ENCODE measurements around the gene ANKRD36B. TPM values are rescaled to one million over a fixed set of nuclear protein-coding genes. Genes with fewer than 3 reads are reported as not detected.
"Not testable (repeated sequence)": the region's sequence is repeated elsewhere in the genome, so short reads cannot be mapped to it uniquely, and the experiment has no call there.

The ANKRD36B gene
- total RNA-seq (1 to 10 TPM; 7.5 to 9.3 (median 8.8) TPM), polyA plus RNA-seq (4.8 TPM)
- long read RNA-seq, donor 1, partial matches to known transcripts: 2 of 2 reads
- long read RNA-seq, donor 1, other reads (novel, unspliced or antisense): 0 of 2 reads
- long read RNA-seq, donor 2, partial matches to known transcripts: 1 of 1 reads
- long read RNA-seq, donor 2, other reads (novel, unspliced or antisense): 0 of 1 reads
- long read RNA-seq, donor 3, partial matches to known transcripts: 1 of 13 reads
- long read RNA-seq, donor 3, other reads (novel, unspliced or antisense): 9 of 13 reads
- long read RNA-seq, donor 4: 0 reads

- DNase-seq (peak; percentile 74 to 86 (median 74)), ATAC-seq (peak; percentile 85)
- H3K27me3 ChIP-seq (ENCODE audit: control insufficient read depth, insufficient read depth); H3K4me1 ChIP-seq (ENCODE audit: control insufficient read depth, insufficient read depth, low read length); H3K9me3 ChIP-seq (ENCODE audit: control insufficient read depth, low read length): not testable (repeated sequence)
- Histone ChIP-seq H3K4me3 (ENCODE audit: low read length) (peak within 1 kb of the TSS; percentile 86), H3K27ac (ENCODE audit: low read length) (peak within 1 kb of the TSS; percentile 88)
- under 1% methylated on average over 45 of the region's 90 CpGs for WGBS
- intact Hi-C loops (cut with DNase I): loop anchor here (5.0 to 10.0 kb wide), 2 partner anchors 105 to 107 kb away; no protein-coding TSS in a partner anchor
Observed at GRCh38 chr2:97589598-97590510, at the start of gene ANKRD36B. TSS of gene ANKRD36B (minus strand) at chr2:97589877. CDS start at chr2:97589685, 192 bp downstream.

GRCh38 chr2:97626049-97626430 is 36.4 kb upstream of the ANKRD36B start:
- H3K4me3 ChIP-seq (ENCODE audit: low read length); ATAC-seq; H3K27ac ChIP-seq (ENCODE audit: low read length); intact Hi-C loops (cut with DNase I); DNase-seq; H3K4me1 ChIP-seq (ENCODE audit: control insufficient read depth, insufficient read depth, low read length); H3K9me3 ChIP-seq (ENCODE audit: control insufficient read depth, low read length); H3K27me3 ChIP-seq (ENCODE audit: control insufficient read depth, insufficient read depth): not testable (repeated sequence)
- WGBS: 59% methylated on average over 8 of the region's 8 CpGs

GRCh38 chr2:97625354-97626048 is 35.8 kb upstream of the ANKRD36B start:
- ATAC-seq; H3K4me3 ChIP-seq (ENCODE audit: low read length); H3K27me3 ChIP-seq (ENCODE audit: control insufficient read depth, insufficient read depth); H3K4me1 ChIP-seq (ENCODE audit: control insufficient read depth, insufficient read depth, low read length); intact Hi-C loops (cut with DNase I); H3K9me3 ChIP-seq (ENCODE audit: control insufficient read depth, low read length); DNase-seq; H3K27ac ChIP-seq (ENCODE audit: low read length): not testable (repeated sequence)
- WGBS: 34% methylated on average over 4 of the region's 8 CpGs

- H3K4me3 ChIP-seq (ENCODE audit: low read length); H3K27me3 ChIP-seq (ENCODE audit: control insufficient read depth, insufficient read depth); ATAC-seq; H3K4me1 ChIP-seq (ENCODE audit: control insufficient read depth, insufficient read depth, low read length); H3K9me3 ChIP-seq (ENCODE audit: control insufficient read depth, low read length); H3K27ac ChIP-seq (ENCODE audit: low read length); DNase-seq; intact Hi-C loops (cut with DNase I): not testable (repeated sequence)
Observed at GRCh38 chr2:97622976-97623375, 33.3 kb upstream of the ANKRD36B start.

GRCh38 chr2:97620492-97620891 is 30.8 kb upstream of the ANKRD36B start:
- H3K4me3 ChIP-seq (ENCODE audit: low read length); ATAC-seq: not testable (repeated sequence)

GRCh38 chr2:97618939-97619827 is 29.5 kb upstream of the ANKRD36B start:
- not testable (repeated sequence) for H3K4me3 ChIP-seq (ENCODE audit: low read length)

More at GRCh38 chr2:97620492-97620891, 30.8 kb upstream of the ANKRD36B start:
- DNase-seq; H3K4me1 ChIP-seq (ENCODE audit: control insufficient read depth, insufficient read depth, low read length); intact Hi-C loops (cut with DNase I); H3K27ac ChIP-seq (ENCODE audit: low read length); H3K9me3 ChIP-seq (ENCODE audit: control insufficient read depth, low read length); H3K27me3 ChIP-seq (ENCODE audit: control insufficient read depth, insufficient read depth): not testable (repeated sequence)
- 80% methylated on average over 1 of the region's 1 CpG for WGBS

GRCh38 chr2:97617911-97618310 is 28.2 kb upstream of the ANKRD36B start:
- 89% methylated on average over 6 of the region's 6 CpGs for WGBS

More at GRCh38 chr2:97618939-97619827, 29.5 kb upstream of the ANKRD36B start:
- H3K27me3 ChIP-seq (ENCODE audit: control insufficient read depth, insufficient read depth); DNase-seq; H3K4me1 ChIP-seq (ENCODE audit: control insufficient read depth, insufficient read depth, low read length); intact Hi-C loops (cut with DNase I); H3K27ac ChIP-seq (ENCODE audit: low read length); H3K9me3 ChIP-seq (ENCODE audit: control insufficient read depth, low read length): not testable (repeated sequence)
- 83% methylated on average over 6 of the region's 14 CpGs for WGBS
- peak in 1 of 2 donors; percentile 82 for ATAC-seq

GRCh38 chr2:97615746-97616145 is 26.1 kb upstream of the ANKRD36B start:
- H3K4me1 ChIP-seq (ENCODE audit: control insufficient read depth, insufficient read depth, low read length); H3K9me3 ChIP-seq (ENCODE audit: control insufficient read depth, low read length); H3K27me3 ChIP-seq (ENCODE audit: control insufficient read depth, insufficient read depth); H3K4me3 ChIP-seq (ENCODE audit: low read length); H3K27ac ChIP-seq (ENCODE audit: low read length); DNase-seq; intact Hi-C loops (cut with DNase I): not testable (repeated sequence)
- peak in 1 of 2 donors; percentile 40 for ATAC-seq
- 17% methylated on average over 1 of the region's 8 CpGs for WGBS

More at GRCh38 chr2:97617911-97618310, 28.2 kb upstream of the ANKRD36B start:
- H3K4me3 ChIP-seq (ENCODE audit: low read length): no peak overlapping the region
- no peak for DNase-seq
- ATAC-seq: no peak
- no peaks in the 10 kb centered on the region for H3K9me3 ChIP-seq (ENCODE audit: control insufficient read depth, low read length)
- intact Hi-C loops (cut with DNase I): no loop called here
- no peaks in the 10 kb centered on the region for H3K4me1 ChIP-seq (ENCODE audit: control insufficient read depth, insufficient read depth, low read length)
- no peak overlapping the region for H3K27ac ChIP-seq (ENCODE audit: low read length)
- H3K27me3 ChIP-seq (ENCODE audit: control insufficient read depth, insufficient read depth): no peaks in the 10 kb centered on the region

GRCh38 chr2:97611895-97612294 is 22.2 kb upstream of the ANKRD36B start:
- H3K4me3 ChIP-seq (ENCODE audit: low read length); DNase-seq; H3K27ac ChIP-seq (ENCODE audit: low read length); H3K9me3 ChIP-seq (ENCODE audit: control insufficient read depth, low read length); intact Hi-C loops (cut with DNase I); ATAC-seq; H3K27me3 ChIP-seq (ENCODE audit: control insufficient read depth, insufficient read depth); H3K4me1 ChIP-seq (ENCODE audit: control insufficient read depth, insufficient read depth, low read length): not testable (repeated sequence)
- WGBS: 69% methylated on average over 2 of the region's 7 CpGs

GRCh38 chr2:97608745-97609144 is 19.1 kb upstream of the ANKRD36B start:
- intact Hi-C loops (cut with DNase I); H3K9me3 ChIP-seq (ENCODE audit: control insufficient read depth, low read length); H3K4me3 ChIP-seq (ENCODE audit: low read length); H3K27ac ChIP-seq (ENCODE audit: low read length); DNase-seq; H3K27me3 ChIP-seq (ENCODE audit: control insufficient read depth, insufficient read depth); H3K4me1 ChIP-seq (ENCODE audit: control insufficient read depth, insufficient read depth, low read length); ATAC-seq: not testable (repeated sequence)
- 84% methylated on average over 4 of the region's 4 CpGs for WGBS

Data from right cardiac atrium (tissue), 5 donors.